Measurements from ENCODE around the gene CAMTA2.
A peak's percentile ranks its signal among the peaks of the same experiment; 100 is the strongest.

The CAMTA2 gene

DNA sequence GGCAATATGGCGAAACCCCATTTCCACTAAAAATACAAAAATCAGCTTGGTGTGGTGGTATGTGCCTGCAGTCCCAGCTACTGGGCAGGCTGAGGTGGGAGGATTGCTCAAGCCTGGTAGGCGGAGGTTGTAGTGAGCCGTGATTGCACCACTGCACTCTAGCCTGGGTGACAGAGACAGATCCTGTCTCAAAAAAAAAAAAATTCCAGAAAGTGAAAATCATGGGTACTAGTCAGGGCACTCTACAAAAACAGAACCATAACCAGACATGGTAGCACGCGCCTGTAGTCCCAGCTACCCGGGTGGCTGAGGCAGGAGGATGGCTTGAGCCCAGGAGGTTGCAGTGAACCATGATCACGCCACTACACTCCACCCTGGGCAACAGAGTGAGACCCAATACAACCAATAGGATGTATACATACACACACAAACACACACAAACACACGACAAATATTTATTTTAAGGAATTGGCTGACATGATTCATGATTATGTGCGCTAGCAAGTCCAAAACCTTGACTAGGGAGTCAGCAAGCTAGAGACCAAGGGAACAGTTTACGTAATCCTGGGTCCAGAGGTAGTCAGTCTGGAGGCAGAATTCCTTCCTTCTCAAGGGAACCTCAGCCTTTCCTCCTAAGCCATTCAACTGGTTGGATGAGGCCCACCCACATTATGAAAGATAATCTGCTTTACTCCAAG, 67.0 kb downstream of the CAMTA2 start:
- peak; percentile 64 for DNase-seq

DNA sequence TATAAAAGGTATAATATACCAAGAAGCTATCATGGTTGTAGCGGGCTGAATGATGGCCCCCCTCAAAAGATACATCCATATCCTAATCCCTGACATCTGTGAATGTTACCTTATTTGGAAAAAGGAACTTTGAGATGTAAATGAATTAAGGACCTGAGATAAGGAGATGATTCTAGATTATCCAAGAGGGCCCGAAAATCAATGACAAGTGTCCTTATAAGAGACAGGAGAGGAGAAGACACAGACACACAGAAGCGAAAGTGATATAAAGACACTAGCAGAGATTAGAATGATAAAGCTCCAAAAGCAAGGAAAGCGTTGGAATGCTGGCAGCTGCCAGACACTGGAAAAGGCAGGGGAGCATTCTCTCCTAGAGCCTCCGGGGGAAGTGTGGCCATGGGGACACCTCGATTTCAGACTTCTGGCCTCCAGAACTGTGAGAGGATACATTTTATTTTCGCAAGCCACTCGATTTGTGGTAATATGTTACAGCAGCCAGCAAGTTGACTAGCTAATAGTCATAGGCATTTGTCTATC, 67.9 kb downstream of the CAMTA2 start:
- no peak for DNase-seq
